Mesothelial cell of epicardium (in vitro differentiated cells): ENCODE measurements around the gene ST6GALNAC5. TPM values are rescaled to one million over a fixed set of nuclear protein-coding genes. Genes with fewer than 3 reads are reported as not detected.

Source experiments
- DNase-seq, 2 experiments: peaks; one replicate each; pipeline ENCODE4 v3.0.0; 2021; ENCODE audit warnings: low spot score in 2 of 2; ENCODE audit not compliant: unreplicated experiment in 2 of 2
- H3K27ac Mint-ChIP-seq: 2 replicates; pipeline ENCODE4 v1.8.0; 2021; ENCODE audit warnings: mixed read lengths
- H3K27me3 Mint-ChIP-seq: 2 replicates; pipeline ENCODE4 v1.8.0; 2021; ENCODE audit warnings: low read depth, mixed read lengths
- H3K36me3 Mint-ChIP-seq: 2 replicates; pipeline ENCODE4 v1.8.0; 2021; ENCODE audit warnings: mixed read lengths
- H3K4me1 Mint-ChIP-seq: 2 replicates; pipeline ENCODE4 v1.8.0; 2021; ENCODE audit warnings: mixed read lengths
- H3K4me3 Mint-ChIP-seq: 2 replicates; pipeline ENCODE4 v1.8.0; 2021; ENCODE audit warnings: mild to moderate bottlenecking, moderate library complexity, mixed read lengths
- H3K9me3 Mint-ChIP-seq: 2 replicates; pipeline ENCODE4 v1.8.0; 2021; ENCODE audit warnings: mixed read lengths
- CTCF ChIP-seq: fragments of 200-600 bp; sonication (generic); IDR thresholded peaks from one replicate; pipeline ENCODE4 v1.5.0; 2021; ENCODE audit warnings: antibody characterized with exemption; ENCODE audit not compliant: unreplicated experiment
- total RNA-seq: library from RNA; stranded (reverse); gene quantifications from 3 replicates; pipeline ENCODE4 v1.2.1, GENCODE V29; 2021

ST6GALNAC5 gene
- total RNA-seq, 1 donor from 2014 or later, result 16.7 TPM

GRCh38 chr1:76940571-76941335, 73.5 kb downstream of the ST6GALNAC5 start:
- TF ChIP-seq CTCF, result no peak
- no peaks in the 10 kb centered on the region for H3K27me3 Mint-ChIP-seq
- H3K27ac Mint-ChIP-seq, result no peak overlapping the region
- H3K9me3 Mint-ChIP-seq, result no peaks in the 10 kb centered on the region
- DNase-seq, result no peak
- H3K4me3 Mint-ChIP-seq, result no peak overlapping the region
- peaks cover 3% of the 10 kb centered on the region for H3K4me1 Mint-ChIP-seq
- H3K36me3 Mint-ChIP-seq, result no peaks in the 10 kb centered on the region

- DNase-seq, result no peak
- no peaks in the 10 kb centered on the region for H3K36me3 Mint-ChIP-seq
- H3K27ac Mint-ChIP-seq, result no peak overlapping the region
- H3K27me3 Mint-ChIP-seq, result no peaks in the 10 kb centered on the region
- no peak overlapping the region for H3K4me3 Mint-ChIP-seq
- H3K9me3 Mint-ChIP-seq, result no peaks in the 10 kb centered on the region
- peaks cover 3% of the 10 kb centered on the region for H3K4me1 Mint-ChIP-seq
- no peak for TF ChIP-seq CTCF
Observed at GRCh38 chr1:76942549-76942948, 75.3 kb downstream of the ST6GALNAC5 start.

GRCh38 chr1:76944942-76945341, 77.7 kb downstream of the ST6GALNAC5 start:
- H3K27ac Mint-ChIP-seq, result no peak overlapping the region
- no peaks in the 10 kb centered on the region for H3K36me3 Mint-ChIP-seq
- H3K9me3 Mint-ChIP-seq, result no peaks in the 10 kb centered on the region
- H3K4me1 Mint-ChIP-seq, result no peaks in the 10 kb centered on the region
- no peak for DNase-seq
- no peak for TF ChIP-seq CTCF
- H3K4me3 Mint-ChIP-seq, result no peak overlapping the region
- H3K27me3 Mint-ChIP-seq, result no peaks in the 10 kb centered on the region

- Mint-ChIP-seq H3K9me3 (no peaks in the 10 kb centered on the region), H3K27me3 (no peaks in the 10 kb centered on the region), H3K4me1 (no peaks in the 10 kb centered on the region), H3K27ac (no peak overlapping the region), H3K36me3 (no peaks in the 10 kb centered on the region), H3K4me3 (no peak overlapping the region)
- no peak for DNase-seq
- TF ChIP-seq CTCF, result no peak
Observed at GRCh38 chr1:76948846-76949245, 81.6 kb downstream of the ST6GALNAC5 start.

GRCh38 chr1:76949503-76949902, 82.2 kb downstream of the ST6GALNAC5 start:
- TF ChIP-seq CTCF, result no peak
- H3K27me3 Mint-ChIP-seq, result no peaks in the 10 kb centered on the region
- H3K27ac Mint-ChIP-seq, result no peak overlapping the region
- no peaks in the 10 kb centered on the region for H3K4me1 Mint-ChIP-seq
- H3K4me3 Mint-ChIP-seq, result no peak overlapping the region
- H3K9me3 Mint-ChIP-seq, result no peaks in the 10 kb centered on the region
- no peaks in the 10 kb centered on the region for H3K36me3 Mint-ChIP-seq
- no peak for DNase-seq
